Smooth muscle cell (in vitro differentiated cells): ENCODE measurements around the gene MAP1LC3B2. TPM values are rescaled to one million over a fixed set of nuclear protein-coding genes. Genes with fewer than 3 reads are reported as not detected.
A peak's percentile ranks its signal among the peaks of the same experiment; 100 is the strongest.

Experiments used
- DNase-seq: peaks from one replicate; lab custom pipeline; 2025; ENCODE audit not compliant: unreplicated experiment; lab: John Stamatoyannopoulos, UW
- H2AFZ ChIP-seq: fragments of 200-600 bp; sonication (generic); 2 replicates; pipeline ENCODE4 v1.6.0; 2016; ENCODE audit warnings: antibody characterized with exemption, low read depth, mild to moderate bottlenecking
- H3F3A ChIP-seq: fragments of 200-600 bp; sonication (generic); 2 replicates; pipeline ENCODE4 v1.6.0; 2017; ENCODE audit warnings: antibody characterized with exemption, low read depth
- H3K27ac ChIP-seq: fragments of 200-600 bp; sonication (generic); 2 replicates; pipeline ENCODE4 v1.5.1; 2016; ENCODE audit warnings: low read depth, mild to moderate bottlenecking
- H3K27me3 ChIP-seq: fragments of 200-600 bp; sonication (generic); 2 replicates; pipeline ENCODE4 v1.6.1; 2016; ENCODE audit warnings: low read depth, mild to moderate bottlenecking
- H3K36me3 ChIP-seq: fragments of 200-600 bp; sonication (generic); 2 replicates; pipeline ENCODE4 v1.5.1; 2016; ENCODE audit warnings: low read depth
- H3K4me1 ChIP-seq: fragments of 200-600 bp; sonication (generic); 2 replicates; pipeline ENCODE4 v1.5.1; 2016; ENCODE audit warnings: low read depth
- H3K4me2 ChIP-seq: fragments of 200-600 bp; sonication (generic); 2 replicates; pipeline ENCODE4 v1.6.0; 2016; ENCODE audit warnings: mild to moderate bottlenecking
- H3K4me3 ChIP-seq: fragments of 200-600 bp; sonication (generic); 2 replicates; pipeline ENCODE4 v1.5.1; 2016; ENCODE audit warnings: mild to moderate bottlenecking
- H3K79me2 ChIP-seq: fragments of 200-600 bp; sonication (generic); 2 replicates; pipeline ENCODE4 v1.6.0; 2016; ENCODE audit warnings: low read depth, mild to moderate bottlenecking
- H3K9ac ChIP-seq: fragments of 200-600 bp; sonication (generic); 2 replicates; pipeline ENCODE4 v1.6.0; 2016; ENCODE audit warnings: low read depth
- H3K9me3 ChIP-seq: fragments of 200-600 bp; sonication (generic); replicated peaks from 2 replicates; pipeline ENCODE4 v1.5.1; 2016; ENCODE audit warnings: low read depth
- H4K20me1 ChIP-seq: fragments of 200-600 bp; sonication (generic); 2 replicates; pipeline ENCODE4 v1.6.0; 2016; ENCODE audit warnings: low read depth
- CTCF ChIP-seq: fragments of 200-600 bp; sonication (generic); IDR thresholded peaks from 2 replicates; pipeline ENCODE4 v1.5.1; 2017; ENCODE audit warnings: borderline replicate concordance, mild to moderate bottlenecking, antibody characterized with exemption; ENCODE audit not compliant: insufficient read depth, poor library complexity, severe bottlenecking
- WGBS: methylation state at CpG from one replicate; pipeline ENCODE4 v1.1.7; 2016; ENCODE audit warnings: low lambda C conversion rate; 5-methylcytosine and 5-hydroxymethylcytosine counted together
- polyA plus RNA-seq: library from polyadenylated mRNA; unstranded; fragments of >200 nt; fragmentation: Nextera tagmentation; extraction: Ambion mirVana; gene quantifications from 2 replicates; pipeline ENCODE4 v1.2.1, GENCODE V29; 2016
- total RNA-seq: library from RNA; depleted of rRNA; stranded (reverse); fragments of >200 nt; gene quantifications from 2 replicates; pipeline ENCODE4 v1.2.3, GENCODE V29; 2014

Gene MAP1LC3B2
- total and polyA plus RNA-seq, 2 experiments from 2014 or later: 0.31 to 4.2 TPM

- Histone ChIP-seq H3K4me2 (peak overlapping the region; percentile 1), H3K79me2 (no peaks in the 10 kb centered on the region), H3K4me3 (no peak overlapping the region), H4K20me1 (no peaks in the 10 kb centered on the region), H2AFZ (peak overlapping the region; percentile 37), H3K27me3 (no peaks in the 10 kb centered on the region), H3K9ac (no peak overlapping the region), H3K36me3 (no peaks in the 10 kb centered on the region), H3K9me3 (no peaks in the 10 kb centered on the region), H3K27ac (no peak overlapping the region), H3K4me1 (peaks cover 8% of the 10 kb centered on the region), H3F3A (peaks cover 8% of the 10 kb centered on the region)
- WGBS: 41% methylated on average over 15 of the region's 15 CpGs
- TF ChIP-seq CTCF: no peak
- DNase-seq: no peak
Measured at GRCh38 chr12:116603546-116604177, 44.5 kb downstream of the MAP1LC3B2 start.

- Histone ChIP-seq H3F3A (peaks cover under 1% of the 10 kb centered on the region), H3K4me1 (peaks cover 1% of the 10 kb centered on the region), H3K9me3 (no peaks in the 10 kb centered on the region), H3K27me3 (no peaks in the 10 kb centered on the region), H3K9ac (no peak overlapping the region), H3K36me3 (no peaks in the 10 kb centered on the region), H3K4me3 (no peak overlapping the region), H3K4me2 (peak overlapping the region; percentile 1), H4K20me1 (no peaks in the 10 kb centered on the region), H2AFZ (no peak overlapping the region), H3K79me2 (no peaks in the 10 kb centered on the region), H3K27ac (no peak overlapping the region)
- 59% methylated on average over 13 of the region's 13 CpGs for WGBS
- no peak for TF ChIP-seq CTCF
- DNase-seq: no peak
Measured at GRCh38 chr12:116604178-116604895, 45.2 kb downstream of the MAP1LC3B2 start.

GRCh38 chr12:116604951-116605641 is 45.9 kb downstream of the MAP1LC3B2 start:
- Histone ChIP-seq H3K4me1 (no peaks in the 10 kb centered on the region), H3F3A (no peaks in the 10 kb centered on the region), H3K36me3 (no peaks in the 10 kb centered on the region), H3K4me2 (no peak overlapping the region), H3K27ac (no peak overlapping the region), H3K27me3 (no peaks in the 10 kb centered on the region), H2AFZ (no peak overlapping the region), H3K9ac (no peak overlapping the region), H3K4me3 (no peak overlapping the region), H3K9me3 (no peaks in the 10 kb centered on the region), H4K20me1 (no peaks in the 10 kb centered on the region), H3K79me2 (no peaks in the 10 kb centered on the region)
- TF ChIP-seq CTCF: no peak
- DNase-seq: no peak
- whole genome bisulfite sequencing: 85% methylated on average over 22 of the region's 22 CpGs
